SK-N-MC (cell line): ENCODE results near the gene ANO2.
A peak's percentile ranks its signal among the peaks of the same experiment; 100 is the strongest.

Source experiments
- DNase-seq: peaks from one replicate; pipeline ENCODE4 v3.0.0-alpha.2; 2011; ENCODE audit warnings: low read depth, low spot score
- H3K27ac ChIP-seq: fragments of 200-600 bp; sonication (generic); 2 replicates; pipeline ENCODE4 v1.5.1; 2016; ENCODE audit warnings: mixed run types
- H3K36me3 ChIP-seq: fragments of 200-600 bp; sonication (generic); 2 replicates; pipeline ENCODE4 v1.6.1; 2017; ENCODE audit warnings: antibody characterized with exemption, low read length, mixed read lengths; ENCODE audit not compliant: insufficient read depth
- H3K4me3 ChIP-seq: fragments of 200-600 bp; sonication (generic); 2 replicates; pipeline ENCODE4 v1.5.1; 2016
- H3K9ac ChIP-seq: fragments of 200-600 bp; sonication (generic); 2 replicates; pipeline ENCODE4 v1.8.0; 2017; ENCODE audit warnings: mixed run types, mixed read lengths; ENCODE audit not compliant: insufficient read length
- H3K9me3 ChIP-seq: fragments of 200-600 bp; sonication (generic); 2 replicates; pipeline ENCODE4 v1.6.1; 2017; ENCODE audit warnings: low read depth, mild to moderate bottlenecking, antibody characterized with exemption, low read length, moderate library complexity, mixed read lengths
- EZH2 ChIP-seq: fragments of 200-600 bp; sonication (generic); IDR thresholded peaks from one replicate; pipeline ENCODE4 v1.6.1; 2017; ENCODE audit warnings: antibody characterized with exemption
- FOXP2 ChIP-seq: optimal IDR thresholded peaks from 2 replicates; pipeline ENCODE3; 2011; ENCODE audit warnings: mild to moderate bottlenecking, moderate library complexity; ENCODE audit not compliant: insufficient read depth; ENCODE audit errors: extremely low read length, control extremely low read depth
- POLR2AphosphoS5 ChIP-seq: IDR thresholded peaks from 2 replicates; pipeline ENCODE4 v1.6.1; 2012; ENCODE audit warnings: mild to moderate bottlenecking, low read depth, low read length, borderline replicate concordance

Gene ANO2

DNA sequence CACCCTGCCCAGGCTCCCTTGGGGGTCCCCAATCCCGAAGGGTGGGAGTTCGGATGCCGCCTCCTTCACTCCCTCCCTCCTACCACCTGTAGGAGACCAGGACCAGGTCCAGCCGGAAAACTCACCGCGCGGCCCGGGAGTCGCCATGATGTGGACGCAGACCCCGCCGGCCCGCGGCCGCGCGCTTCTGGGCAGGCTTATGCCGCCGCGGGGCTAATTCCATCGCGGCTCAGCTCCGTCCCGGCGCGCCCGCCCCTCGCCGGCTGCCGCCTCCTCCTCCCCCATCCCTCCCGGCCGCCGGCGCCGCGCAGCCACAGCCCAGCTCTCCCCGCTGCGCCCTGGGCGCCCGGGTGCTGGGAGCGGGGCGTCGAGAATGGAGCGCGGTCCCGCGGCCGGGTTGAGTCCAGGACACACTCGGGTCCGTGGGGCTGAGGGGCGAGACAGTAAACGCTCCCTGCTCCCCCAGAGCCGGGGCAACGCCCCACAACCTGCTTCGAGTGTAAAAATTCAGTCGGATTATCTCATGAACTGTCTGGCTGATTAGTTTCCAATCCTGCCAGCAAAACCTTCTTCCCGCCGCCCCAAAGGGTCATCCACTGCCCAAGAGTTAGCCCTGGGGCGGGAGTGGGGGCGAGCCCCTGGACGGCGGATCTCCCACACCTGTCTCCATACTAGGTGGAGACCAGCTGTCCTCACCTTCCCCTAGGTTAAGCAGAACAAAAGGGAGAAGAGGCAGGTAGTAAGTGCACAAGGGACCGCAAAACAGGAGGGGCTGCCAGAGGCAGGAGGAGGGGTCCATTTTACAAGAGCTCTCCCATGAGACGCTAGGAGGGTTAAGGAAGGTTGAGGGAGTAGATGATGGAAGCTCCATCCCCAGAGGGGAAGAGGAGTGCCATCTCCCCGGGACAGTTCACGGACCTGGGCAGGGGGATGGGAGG lies at the start of gene ANO2:
ANO2 (minus strand) TSS at position 189 of the 938 bp plus-strand sequence; CDS start at position 147, 42 bp downstream.
- no peak within 1 kb of the TSS for H3K9ac ChIP-seq
- no peak within 1 kb of the TSS for H3K27ac ChIP-seq
- H3K36me3 ChIP-seq = no peaks in the 10 kb centered on the region
- no peak for DNase-seq
- no peaks in the 10 kb centered on the region for H3K9me3 ChIP-seq
- TF ChIP-seq POLR2AphosphoS5 (no peak), FOXP2 (no peak), EZH2 (no peak)
- H3K4me3 ChIP-seq = peak within 1 kb of the TSS; percentile 21; the same call in 1 of the 2 replicates

DNA sequence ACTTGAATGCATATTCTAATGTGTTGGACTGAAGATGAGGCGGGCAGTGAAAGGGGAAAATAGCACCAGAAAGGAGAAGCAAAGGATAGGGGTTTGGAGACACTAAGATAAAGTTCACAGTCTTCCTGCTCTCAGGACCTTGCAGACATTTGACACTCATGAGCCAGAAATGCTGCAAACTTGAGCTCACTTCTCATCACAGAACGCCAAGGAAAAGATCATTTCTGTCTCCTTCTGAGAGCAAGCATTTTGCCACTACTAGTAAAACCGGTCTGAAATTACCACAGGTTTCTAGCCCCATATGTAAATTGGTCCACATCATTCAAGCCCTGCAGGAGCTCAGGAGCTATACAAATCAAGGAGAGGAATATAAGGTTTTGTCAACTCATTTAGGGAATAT lies 44.6 kb upstream of the ANO2 start:
- TF ChIP-seq EZH2 (no peak), POLR2AphosphoS5 (no peak), FOXP2 (no peak)
- no peak overlapping the region for H3K27ac ChIP-seq
- no peak for DNase-seq
- no peak overlapping the region for H3K4me3 ChIP-seq
- no peak overlapping the region for H3K9ac ChIP-seq
- no peaks in the 10 kb centered on the region for H3K9me3 ChIP-seq
- no peaks in the 10 kb centered on the region for H3K36me3 ChIP-seq

- Histone ChIP-seq H3K27ac (no peak overlapping the region), H3K9ac (no peak overlapping the region), H3K4me3 (no peak overlapping the region), H3K36me3 (no peaks in the 10 kb centered on the region), H3K9me3 (no peaks in the 10 kb centered on the region)
- DNase-seq = no peak
- TF ChIP-seq POLR2AphosphoS5 (no peak), EZH2 (no peak), FOXP2 (no peak)
These were observed 43.6 kb upstream of the ANO2 start for GRCh38 chr12:5988659-5989116.

DNA sequence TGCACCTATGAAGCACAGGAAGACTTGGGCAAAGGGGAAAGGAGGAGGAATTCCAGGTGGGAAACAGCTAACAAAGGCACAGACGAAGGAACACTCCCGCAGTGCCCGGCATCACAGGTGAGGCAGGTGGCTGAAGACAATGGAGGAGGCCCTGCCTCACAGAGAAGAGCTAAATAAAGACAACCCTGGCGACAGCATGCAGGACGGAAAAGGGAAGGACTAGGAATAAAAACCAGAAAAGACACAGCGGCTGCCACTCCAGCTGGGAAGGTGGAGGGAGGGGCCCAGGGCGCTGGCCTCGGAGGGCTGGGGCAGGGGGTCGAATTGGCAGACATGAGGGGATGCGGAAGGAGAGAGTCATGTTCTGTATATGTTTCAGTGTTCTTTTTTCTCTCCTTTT lies 43.0 kb upstream of the ANO2 start:
- no peak overlapping the region for H3K4me3 ChIP-seq
- no peaks in the 10 kb centered on the region for H3K36me3 ChIP-seq
- DNase-seq = no peak
- H3K27ac ChIP-seq = no peak overlapping the region
- no peak overlapping the region for H3K9ac ChIP-seq
- no peak for TF ChIP-seq EZH2
- TF ChIP-seq FOXP2 = no peak
- no peak for TF ChIP-seq POLR2AphosphoS5
- no peaks in the 10 kb centered on the region for H3K9me3 ChIP-seq

- H3K9me3 ChIP-seq = no peaks in the 10 kb centered on the region
- H3K9ac ChIP-seq = no peak overlapping the region
- no peak overlapping the region for H3K4me3 ChIP-seq
- no peak overlapping the region for H3K27ac ChIP-seq
- H3K36me3 ChIP-seq = no peaks in the 10 kb centered on the region
- no peak for DNase-seq
- TF ChIP-seq EZH2 (no peak), FOXP2 (no peak), POLR2AphosphoS5 (no peak)
These were observed 42.5 kb upstream of the ANO2 start for GRCh38 chr12:5987573-5987972.

GRCh38 chr12:5985471-5985870 lies 40.4 kb upstream of the ANO2 start:
- H3K4me3 ChIP-seq = no peak overlapping the region
- no peak overlapping the region for H3K27ac ChIP-seq
- H3K9ac ChIP-seq = no peak overlapping the region
- H3K36me3 ChIP-seq = no peaks in the 10 kb centered on the region
- H3K9me3 ChIP-seq = no peaks in the 10 kb centered on the region
- TF ChIP-seq EZH2 (no peak), FOXP2 (no peak), POLR2AphosphoS5 (no peak)
- DNase-seq = no peak

DNA sequence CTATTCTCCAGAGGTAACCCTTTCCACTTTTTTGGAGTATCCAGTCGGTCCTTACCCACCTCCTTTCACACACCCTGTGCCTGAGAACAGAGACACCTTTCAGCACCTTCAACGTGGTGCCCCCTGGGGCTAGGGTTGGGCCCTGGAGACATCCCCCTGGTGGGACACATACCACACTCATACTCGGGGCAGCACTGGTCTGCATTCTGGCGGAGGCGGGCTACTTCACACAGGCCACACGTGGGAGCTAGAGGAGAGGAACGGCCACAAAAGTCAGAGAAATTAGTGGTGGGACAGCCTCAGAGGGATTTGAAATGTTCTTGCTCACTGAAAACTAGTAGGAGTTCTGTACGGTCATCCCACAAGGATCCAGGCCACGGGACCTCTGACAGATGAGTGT lies 39.8 kb upstream of the ANO2 start:
- TF ChIP-seq FOXP2 = no peak
- TF ChIP-seq POLR2AphosphoS5 = no peak
- TF ChIP-seq EZH2 = no peak
- no peak overlapping the region for H3K9ac ChIP-seq
- no peak for DNase-seq
- no peaks in the 10 kb centered on the region for H3K36me3 ChIP-seq
- no peak overlapping the region for H3K4me3 ChIP-seq
- no peaks in the 10 kb centered on the region for H3K9me3 ChIP-seq
- no peak overlapping the region for H3K27ac ChIP-seq

- Histone ChIP-seq H3K9me3 (no peaks in the 10 kb centered on the region), H3K27ac (no peak overlapping the region), H3K4me3 (no peak overlapping the region), H3K36me3 (no peaks in the 10 kb centered on the region), H3K9ac (no peak overlapping the region)
- DNase-seq = no peak
- TF ChIP-seq FOXP2 (no peak), POLR2AphosphoS5 (no peak), EZH2 (no peak)
These were observed 37.0 kb upstream of the ANO2 start for GRCh38 chr12:5982106-5982505.

DNA sequence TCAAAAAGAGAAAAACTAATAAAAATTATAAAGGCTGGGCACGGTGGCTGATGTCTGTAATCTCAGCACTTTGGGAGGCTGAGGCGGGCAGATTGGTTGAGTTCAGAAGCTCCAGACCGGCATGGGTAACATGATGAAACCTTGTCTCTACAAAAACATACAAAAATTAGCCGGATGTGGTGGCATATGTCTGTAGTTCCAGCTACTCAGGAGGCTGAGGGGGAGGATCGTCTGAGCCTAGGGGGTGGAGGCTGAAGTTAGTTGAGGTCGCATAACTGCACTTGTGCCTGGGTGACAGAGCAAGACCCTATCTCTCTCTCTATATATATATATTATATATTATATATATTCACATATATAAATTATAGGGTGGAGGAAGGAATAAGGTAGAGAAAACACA lies 32.5 kb upstream of the ANO2 start:
- TF ChIP-seq EZH2 (no peak), POLR2AphosphoS5 (no peak), FOXP2 (no peak)

More for the DNA sequence above, 32.5 kb upstream of the ANO2 start:
- H3K9me3 ChIP-seq = no peaks in the 10 kb centered on the region
- no peak overlapping the region for H3K27ac ChIP-seq
- H3K9ac ChIP-seq = no peak overlapping the region
- no peak overlapping the region for H3K4me3 ChIP-seq
- no peaks in the 10 kb centered on the region for H3K36me3 ChIP-seq
- DNase-seq = no peak
